ENCODE results near the gene BOLA1. TPM values are rescaled to one million over a fixed set of nuclear protein-coding genes. Genes with fewer than 3 reads are reported as not detected.

The BOLA1 gene
- total RNA-seq, 1 donor from 2014 or later, result 6.4 TPM

- H3K36me3 Mint-ChIP-seq (ENCODE audit: unreplicated experiment), result peaks cover 6% of the 10 kb centered on the region
- H3K27me3 Mint-ChIP-seq (ENCODE audit: unreplicated experiment), result peaks cover 6% of the 10 kb centered on the region
- TF ChIP-seq CTCF (IDR thresholded peaks at IDR 0.05; ENCODE audit: partially characterized antibody, unreplicated experiment), result no peak
- peaks cover 6% of the 10 kb centered on the region for H3K9me3 Mint-ChIP-seq (ENCODE audit: unreplicated experiment)
- H3K27ac Mint-ChIP-seq (ENCODE audit: unreplicated experiment), result no peak overlapping the region
- H3K4me1 Mint-ChIP-seq (ENCODE audit: low read depth, unreplicated experiment), result peaks cover 2% of the 10 kb centered on the region
- H3K4me3 Mint-ChIP-seq (ENCODE audit: unreplicated experiment), result no peak overlapping the region
- no peak for DNase-seq
Measured at GRCh38 chr1:149903836-149904491, 4.6 kb downstream of the BOLA1 start.

- Mint-ChIP-seq H3K27me3 (ENCODE audit: unreplicated experiment) (peaks cover 3% of the 10 kb centered on the region), H3K9me3 (ENCODE audit: unreplicated experiment) (peaks cover 2% of the 10 kb centered on the region), H3K4me1 (ENCODE audit: low read depth, unreplicated experiment) (peaks cover 2% of the 10 kb centered on the region), H3K36me3 (ENCODE audit: unreplicated experiment) (peaks cover 10% of the 10 kb centered on the region), H3K27ac (ENCODE audit: unreplicated experiment) (no peak overlapping the region), H3K4me3 (ENCODE audit: unreplicated experiment) (no peak overlapping the region)
- no peak for TF ChIP-seq CTCF (IDR thresholded peaks at IDR 0.05; ENCODE audit: partially characterized antibody, unreplicated experiment)
- DNase-seq, result no peak
Measured at GRCh38 chr1:149906570-149907075, 7.3 kb downstream of the BOLA1 start.

GRCh38 chr1:149914545-149914944 is 15.2 kb downstream of the BOLA1 start:
- H3K4me1 Mint-ChIP-seq (ENCODE audit: low read depth, unreplicated experiment), result peaks cover 6% of the 10 kb centered on the region
- TF ChIP-seq CTCF (IDR thresholded peaks at IDR 0.05; ENCODE audit: partially characterized antibody, unreplicated experiment), result no peak
- no peak overlapping the region for H3K27ac Mint-ChIP-seq (ENCODE audit: unreplicated experiment)
- H3K36me3 Mint-ChIP-seq (ENCODE audit: unreplicated experiment), result peaks cover 11% of the 10 kb centered on the region
- peaks cover 8% of the 10 kb centered on the region for H3K27me3 Mint-ChIP-seq (ENCODE audit: unreplicated experiment)
- H3K9me3 Mint-ChIP-seq (ENCODE audit: unreplicated experiment), result peaks cover 4% of the 10 kb centered on the region
- DNase-seq, result no peak
- H3K4me3 Mint-ChIP-seq (ENCODE audit: unreplicated experiment), result no peak overlapping the region

- H3K36me3 Mint-ChIP-seq (ENCODE audit: unreplicated experiment), result peaks cover 11% of the 10 kb centered on the region
- no peak for TF ChIP-seq CTCF (IDR thresholded peaks at IDR 0.05; ENCODE audit: partially characterized antibody, unreplicated experiment)
- no peak overlapping the region for H3K27ac Mint-ChIP-seq (ENCODE audit: unreplicated experiment)
- DNase-seq, result no peak
- peak overlapping the region; percentile 79 for H3K4me3 Mint-ChIP-seq (ENCODE audit: unreplicated experiment)
- peaks cover 6% of the 10 kb centered on the region for H3K4me1 Mint-ChIP-seq (ENCODE audit: low read depth, unreplicated experiment)
- H3K27me3 Mint-ChIP-seq (ENCODE audit: unreplicated experiment), result peaks cover 8% of the 10 kb centered on the region
- H3K9me3 Mint-ChIP-seq (ENCODE audit: unreplicated experiment), result peaks cover 4% of the 10 kb centered on the region
Measured at GRCh38 chr1:149915429-149916192, 16.2 kb downstream of the BOLA1 start.
